Ascending aorta (tissue), 2 donors: ENCODE results near the gene GLYR1. TPM values are rescaled to one million over a fixed set of nuclear protein-coding genes. Genes with fewer than 3 reads are reported as not detected.
"Not testable (repeated sequence)": the region's sequence is repeated elsewhere in the genome, so short reads cannot be mapped to it uniquely, and the experiment has no call there.

Source experiments
- DNase-seq, 2 donors: peaks; one replicate each; pipeline ENCODE4 v3.0.0-alpha.2; 2019; ENCODE audit warnings: low spot score in 2 of 2
- H3K27ac ChIP-seq, 2 donors: fragments of 200-600 bp; sonication (generic); one replicate each; pipeline ENCODE4 v1.5.1; 2016 to 2017; ENCODE audit warnings: mild to moderate bottlenecking in 1 of 2
- H3K27me3 ChIP-seq: fragments of 200-600 bp; sonication (generic); one replicate; pipeline ENCODE4 v1.5.1; 2017
- H3K36me3 ChIP-seq, 2 donors: fragments of 200-600 bp; sonication (generic); one replicate each; pipeline ENCODE4 v1.5.1; 2016
- H3K4me1 ChIP-seq, 2 donors: fragments of 200-600 bp; sonication (generic); one replicate each; pipeline ENCODE4 v1.5.1; 2016 to 2017; ENCODE audit warnings: mild to moderate bottlenecking in 1 of 2
- H3K4me3 ChIP-seq, 2 donors: fragments of 200-600 bp; sonication (generic); one replicate each; pipeline ENCODE4 v1.5.1; 2016 to 2017; ENCODE audit warnings: mild to moderate bottlenecking in 1 of 2
- H3K9me3 ChIP-seq, 2 donors: fragments of 200-600 bp; sonication (generic); one replicate each; pipeline ENCODE4 v1.5.1; 2016
- CTCF ChIP-seq, 3 experiments: fragments of 200-600 bp in 2 of 3; fragments of 450-650 bp in 1 of 3; sonication (generic) in 2 of 3; IDR thresholded peaks; one replicate each; pipeline ENCODE4 v1.5.1; 2016 to 2019; ENCODE audit warnings: antibody characterized with exemption in 3 of 3, mild to moderate bottlenecking in 1 of 3, moderate library complexity in 1 of 3
- intact Hi-C: fragments of 100-400 bp; cut with DNase I; formaldehyde crosslinking; loops from one replicate; pipeline ENCODE4 v1.15.1; 2023
- total RNA-seq: library from RNA; depleted of rRNA; stranded (reverse); fragments of >200 nt; gene quantifications from one replicate; pipeline ENCODE4 v1.1.0, GENCODE V29; 2016

Gene GLYR1
- total RNA-seq: 39.2 TPM

DNA sequence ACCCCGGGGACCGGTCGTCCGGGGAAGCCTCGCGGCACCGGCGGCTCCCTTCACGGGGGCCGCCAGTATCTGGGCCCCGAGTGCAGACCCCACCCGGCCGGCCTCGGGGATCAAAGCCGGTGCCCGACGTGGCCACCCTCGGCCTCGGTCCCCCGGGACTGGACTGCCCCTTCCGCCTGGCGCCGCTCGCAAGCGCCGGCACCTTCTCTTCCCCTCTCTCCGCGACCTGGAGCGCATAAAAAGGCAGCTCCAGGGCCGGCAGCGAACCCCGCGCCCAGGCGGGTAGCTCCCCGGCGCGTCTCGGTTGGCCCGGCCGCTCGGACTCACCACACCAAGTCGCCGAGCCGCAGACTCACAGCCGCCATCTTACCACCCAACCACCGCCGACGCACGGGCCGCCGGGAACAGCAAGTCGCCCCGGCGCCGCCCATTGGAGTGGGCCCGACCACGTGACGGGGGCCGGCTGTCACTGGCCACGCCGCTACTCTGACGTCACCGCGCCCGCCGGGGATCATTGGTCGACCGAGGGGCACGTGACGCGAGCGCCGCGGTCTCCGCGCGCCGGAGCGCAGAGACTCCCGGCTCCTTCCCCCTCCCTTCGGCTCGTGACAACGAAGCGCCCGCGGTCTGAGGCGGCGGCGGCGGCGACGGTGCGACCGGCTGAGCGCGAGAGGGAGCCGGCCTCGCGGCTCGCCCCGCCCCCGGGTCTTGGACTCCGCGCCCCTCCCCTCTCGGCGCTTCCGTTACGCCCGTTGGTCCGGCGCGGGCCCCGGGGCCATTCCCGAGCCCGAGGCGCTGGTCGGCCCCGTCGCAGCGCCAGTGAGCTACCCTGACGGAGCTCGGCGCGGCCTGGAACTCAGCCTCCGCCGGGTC lies at the start of gene GLYR1, which contains the start of gene UBN1:
Gene GLYR1 (minus strand): TSS at position 388 of the 873 bp plus-strand sequence. CDS start 23 bp downstream, at position 365.
Gene UBN1 (plus strand): TSS at position 581 of the 873 bp plus-strand sequence. CDS start 5,437 bp downstream, outside the sequence.
- H3K4me3 ChIP-seq: peak within 1 kb of the TSS; percentile 74 to 98
- peak; percentile 97 to 100 for DNase-seq
- H3K27me3 ChIP-seq: no peaks in the 10 kb centered on the region
- no peak for TF ChIP-seq CTCF (IDR thresholded peaks at IDR 0.05)
- intact Hi-C loops: loop anchor here (1.0 to 5.0 kb wide), 5 partner anchors 44 to 250 kb away; partner anchors contain the start of genes EEF2KMT and ROGDI
- no peaks in the 10 kb centered on the region for H3K9me3 ChIP-seq
- peaks cover 23 to 30% of the 10 kb centered on the region in 2 donors for H3K36me3 ChIP-seq
- H3K27ac ChIP-seq: peak within 1 kb of the TSS; percentile 92 to 97
- peaks cover 12 to 23% of the 10 kb centered on the region in 2 donors for H3K4me1 ChIP-seq

- peaks cover 25 to 67% of the 10 kb centered on the region in 2 donors for H3K36me3 ChIP-seq
- H3K4me3 ChIP-seq, H3K27ac ChIP-seq, DNase-seq, H3K4me1 ChIP-seq, H3K27me3 ChIP-seq, H3K9me3 ChIP-seq, intact Hi-C loops: not testable (repeated sequence)
Measured at GRCh38 chr16:4896761-4897160, 49.7 kb upstream of the GLYR1 start.

DNA sequence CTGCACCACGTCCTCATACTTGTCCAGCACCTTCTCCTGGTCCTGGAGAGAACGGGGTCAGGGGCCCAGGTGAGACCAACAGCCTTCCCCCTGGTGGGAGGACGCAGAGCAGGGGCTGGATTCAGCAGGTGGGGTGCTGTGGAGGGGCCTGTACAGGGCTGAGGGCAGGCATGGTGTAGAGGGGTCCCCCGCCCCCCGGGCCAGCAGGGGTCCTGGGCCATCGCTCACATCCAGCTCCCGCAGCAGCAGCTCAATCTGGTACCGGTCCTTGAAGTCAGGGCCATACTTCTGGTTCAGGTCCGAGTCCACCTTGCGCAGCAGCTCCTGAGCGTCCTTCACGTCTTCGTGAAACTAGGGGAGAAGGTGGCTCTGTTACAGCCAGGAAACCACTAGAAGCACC lies 48.3 kb upstream of the GLYR1 start:
- Histone ChIP-seq H3K4me3 (no peak overlapping the region), H3K4me1 (no peaks in the 10 kb centered on the region), H3K9me3 (peaks cover 0 to 3% of the 10 kb centered on the region in 2 donors), H3K36me3 (peaks cover 22 to 77% of the 10 kb centered on the region in 2 donors), H3K27ac (no peak overlapping the region), H3K27me3 (no peaks in the 10 kb centered on the region)
- no peak for DNase-seq
- no peak for TF ChIP-seq CTCF (IDR thresholded peaks at IDR 0.05)
- intact Hi-C loops: no loop called here

DNA sequence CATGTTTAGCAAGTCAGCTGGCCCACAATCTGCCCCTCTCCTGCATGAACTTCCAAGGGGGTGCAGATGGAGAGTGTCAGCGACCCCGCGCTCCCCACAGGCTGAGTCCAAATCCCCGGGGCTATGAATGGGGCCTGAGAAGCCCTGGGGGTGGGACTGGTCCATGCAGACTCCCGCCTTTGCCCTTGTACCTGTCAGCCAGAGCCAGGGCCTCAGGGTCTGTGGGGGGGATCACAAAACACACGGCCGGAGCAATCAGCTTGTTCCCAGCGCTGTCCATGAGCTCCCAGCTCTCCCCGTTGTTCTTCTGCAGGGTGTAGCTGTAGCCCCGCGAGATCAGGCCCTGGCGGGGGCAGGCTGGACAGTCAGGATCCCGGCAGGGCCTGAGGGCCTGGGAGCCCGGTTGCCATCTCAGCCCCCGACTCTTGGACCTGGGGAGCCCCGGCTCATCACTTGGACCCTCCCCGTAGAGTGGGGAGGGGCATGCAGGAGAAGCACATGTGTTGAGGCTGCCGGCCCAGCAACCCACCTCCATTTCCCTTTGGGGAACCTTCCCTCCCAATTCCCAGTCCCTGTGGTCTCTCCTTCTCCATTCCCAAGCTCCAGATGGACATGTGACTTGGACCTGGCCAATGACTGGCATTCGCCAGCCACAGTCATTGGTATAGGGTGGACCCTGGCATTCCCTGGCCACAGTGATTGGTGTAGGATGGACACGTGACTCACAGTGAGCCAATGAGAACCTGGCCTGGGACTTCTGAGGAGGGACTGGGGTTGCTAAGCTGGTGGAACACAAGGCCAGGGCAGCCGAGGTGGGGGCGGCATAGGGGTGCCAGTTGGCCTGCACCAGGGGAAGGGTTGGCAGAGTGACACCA lies 47.4 kb upstream of the GLYR1 start:
- Histone ChIP-seq H3K36me3 (peaks cover 25 to 83% of the 10 kb centered on the region in 2 donors), H3K27me3 (no peaks in the 10 kb centered on the region), H3K4me1 (no peaks in the 10 kb centered on the region), H3K27ac (no peak overlapping the region), H3K9me3 (peaks cover 0 to 3% of the 10 kb centered on the region in 2 donors), H3K4me3 (no peak overlapping the region)
- TF ChIP-seq CTCF (IDR thresholded peaks at IDR 0.05): no peak
- intact Hi-C loops: no loop called here
- DNase-seq: no peak

DNA sequence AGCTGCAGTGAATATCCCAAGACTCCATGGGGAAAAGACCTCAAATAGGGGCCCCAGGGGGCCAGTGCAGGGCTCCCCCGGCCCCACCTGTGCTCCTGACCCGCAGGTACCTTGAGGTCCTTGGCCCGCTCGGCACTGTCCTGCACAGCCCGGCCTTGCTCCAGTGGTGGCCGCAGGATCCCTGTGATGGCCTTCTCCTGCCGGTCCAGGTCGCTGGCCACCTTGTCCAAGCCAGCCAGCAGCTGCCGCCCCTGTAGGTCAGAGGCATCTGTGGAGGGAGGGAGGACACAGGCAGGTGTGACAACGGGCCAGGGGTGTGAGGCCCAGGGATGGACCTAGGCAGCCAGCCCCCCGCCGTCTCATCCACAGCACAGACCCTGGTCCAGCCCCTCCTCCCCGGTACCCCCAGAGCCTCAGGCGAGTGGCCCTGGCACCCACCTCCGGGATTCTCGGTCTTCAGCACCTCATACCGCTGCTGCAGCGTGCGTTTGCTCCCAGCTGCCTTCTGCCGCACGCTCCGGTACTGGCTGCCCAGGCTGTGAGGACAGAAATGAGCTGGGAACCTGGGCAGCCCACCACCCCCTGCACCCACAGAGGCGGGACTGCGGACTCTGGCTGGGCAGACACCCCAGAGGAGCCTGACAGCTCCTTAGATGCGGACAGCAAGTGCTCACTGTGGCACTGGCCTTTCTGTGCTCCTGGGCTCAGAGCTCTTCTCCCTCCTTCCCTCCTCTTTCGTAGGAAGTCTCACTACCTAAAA lies 46.2 kb upstream of the GLYR1 start:
- no peak overlapping the region for H3K4me3 ChIP-seq
- H3K4me1 ChIP-seq: no peaks in the 10 kb centered on the region
- DNase-seq: no peak
- H3K36me3 ChIP-seq: peaks cover 16 to 74% of the 10 kb centered on the region in 2 donors
- intact Hi-C loops: no loop called here
- no peaks in the 10 kb centered on the region for H3K9me3 ChIP-seq
- H3K27ac ChIP-seq: no peak overlapping the region
- H3K27me3 ChIP-seq: no peaks in the 10 kb centered on the region
- no peak for TF ChIP-seq CTCF (IDR thresholded peaks at IDR 0.05)
